Activated effector memory CD4-positive, alpha-beta T cell treated with anti-CD3 and anti-CD28 coated beads, Interleukin-2, amount 50 U/mL, for 16 hours (primary cell): Measurements from ENCODE around the gene GMDS.

Experiments used
- DNase-seq: peaks from one replicate; pipeline ENCODE4 v3.0.0-alpha.2; 2020

GMDS gene

DNA sequence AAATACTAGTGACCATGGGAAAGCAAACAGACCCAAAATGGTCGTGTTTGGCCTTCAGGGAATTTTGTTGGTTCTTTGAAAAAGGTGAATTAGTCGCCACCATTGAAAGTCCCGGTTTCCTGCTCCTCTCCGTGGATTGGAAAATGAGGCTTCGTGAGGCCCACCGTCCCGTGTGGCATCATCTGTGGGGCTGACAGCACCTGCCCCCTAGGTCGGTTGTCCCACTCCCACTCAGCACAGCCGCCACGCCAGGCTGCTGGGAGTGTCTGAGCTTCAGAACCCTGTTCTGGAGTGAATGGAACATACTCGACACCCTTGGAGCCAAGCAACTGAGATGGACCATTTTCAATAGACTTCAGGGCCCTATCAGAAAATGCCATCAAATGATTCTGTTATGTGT lies 668.7 kb downstream of the GMDS start:
- no peak for DNase-seq

DNA sequence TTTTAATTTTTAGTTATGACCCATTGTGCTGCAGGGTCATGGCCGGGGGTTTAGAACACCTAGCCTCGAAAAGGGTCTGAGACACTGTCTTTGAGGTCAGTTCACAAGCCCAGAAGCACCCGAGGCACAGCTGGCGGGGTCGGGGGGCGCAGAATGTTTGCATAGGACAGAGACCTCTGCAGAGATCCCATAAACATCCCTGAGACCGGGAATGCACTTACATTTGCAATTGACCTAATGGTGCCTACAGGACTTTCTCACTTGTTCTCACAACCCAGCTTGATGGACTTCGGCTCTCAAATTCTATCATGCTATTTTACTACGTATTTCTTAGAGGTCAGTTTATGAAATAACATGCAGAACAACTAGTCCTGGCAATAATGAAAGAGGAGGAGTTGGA lies 669.2 kb downstream of the GMDS start:
- no peak for DNase-seq

DNA sequence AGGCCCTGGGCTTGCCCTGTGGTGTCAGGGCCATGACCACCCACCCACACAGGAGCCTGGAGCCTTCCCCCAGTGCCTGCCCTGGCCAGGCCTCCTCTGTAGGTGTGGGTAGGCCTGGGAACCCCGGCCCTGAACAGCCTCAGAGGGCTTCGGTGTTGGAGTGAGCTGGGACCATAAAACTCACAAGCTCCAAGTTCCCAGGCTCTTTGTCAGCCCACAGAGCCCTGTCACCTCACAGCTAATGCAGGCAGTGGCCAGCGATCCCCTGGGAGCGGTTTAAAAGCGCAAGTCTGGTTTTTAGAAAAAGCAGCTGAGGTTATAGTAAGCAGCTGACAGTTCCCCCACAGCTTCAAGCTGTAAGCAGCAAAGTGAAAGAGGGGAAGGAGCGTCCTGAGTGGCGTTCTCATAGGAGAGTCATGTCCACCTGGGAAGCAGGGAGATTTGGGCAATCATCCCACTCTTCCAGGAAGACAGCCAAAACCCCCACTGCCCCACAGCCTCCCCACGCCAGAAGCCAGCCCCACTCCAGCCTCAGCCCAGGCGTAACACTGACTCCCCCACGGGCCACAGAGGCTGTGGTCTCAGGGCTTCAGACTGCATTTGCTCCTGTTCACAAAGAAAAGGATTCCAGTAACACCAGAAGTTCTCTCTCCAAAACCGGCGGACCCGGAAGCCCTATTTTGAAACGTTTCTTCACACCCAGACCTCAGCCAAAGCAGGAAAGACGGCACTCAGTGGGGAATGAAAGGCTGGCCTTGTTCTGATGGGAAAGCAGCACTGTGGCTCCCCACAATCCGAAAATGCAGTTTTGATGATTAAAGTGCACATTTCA lies 670.0 kb downstream of the GMDS start:
- no peak for DNase-seq

DNA sequence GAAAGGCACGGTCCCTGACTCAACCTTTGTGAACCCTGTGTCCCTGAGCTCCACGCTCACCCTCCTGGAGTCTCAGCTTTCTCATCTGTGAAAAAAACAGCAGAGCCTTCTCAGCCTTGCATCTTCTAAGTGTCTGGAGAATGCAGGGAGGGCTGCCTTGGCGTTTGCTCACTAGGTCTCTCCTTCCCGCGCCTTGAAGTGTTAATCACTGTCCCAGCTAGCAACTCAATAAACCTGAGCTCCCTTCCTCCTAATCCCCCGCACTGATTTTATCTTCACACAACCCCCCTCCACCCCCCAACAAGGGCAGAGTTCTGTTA lies 670.6 kb downstream of the GMDS start:
- DNase-seq: no peak

DNA sequence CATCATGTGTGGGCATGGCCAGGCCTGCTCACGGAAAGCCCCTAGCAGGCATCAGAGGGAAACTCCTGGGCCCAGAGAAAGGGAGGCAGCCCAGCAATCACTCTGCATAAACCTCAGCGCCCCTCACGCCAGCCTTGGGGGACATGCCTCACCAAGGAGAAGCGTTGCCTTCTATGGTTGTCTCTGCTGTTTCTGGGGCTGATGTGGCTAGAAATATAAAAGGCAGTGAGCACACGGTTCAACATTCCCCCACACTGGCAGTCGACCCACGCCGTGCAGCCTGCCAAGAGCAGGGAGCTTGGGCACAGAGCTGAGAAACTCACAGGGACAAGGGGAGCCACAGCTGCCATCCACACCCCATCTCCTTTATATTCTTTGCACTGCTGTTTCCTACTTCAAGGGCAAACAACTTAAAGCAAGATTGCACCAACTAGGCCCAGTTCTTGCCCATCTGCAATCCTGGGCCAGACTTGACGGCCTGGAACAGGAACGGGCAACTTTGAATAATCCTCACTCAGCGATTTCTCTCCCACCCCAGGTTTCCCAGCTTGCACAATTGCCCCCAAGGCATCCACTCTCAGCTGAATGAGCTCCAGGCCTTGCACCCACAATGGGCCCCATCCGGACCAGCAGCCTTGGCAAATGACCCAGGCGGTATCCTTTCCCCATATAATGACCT lies 671.2 kb downstream of the GMDS start:
- DNase-seq: no peak
